ENCODE measurements around the gene SDSL.

SDSL gene, protein sequence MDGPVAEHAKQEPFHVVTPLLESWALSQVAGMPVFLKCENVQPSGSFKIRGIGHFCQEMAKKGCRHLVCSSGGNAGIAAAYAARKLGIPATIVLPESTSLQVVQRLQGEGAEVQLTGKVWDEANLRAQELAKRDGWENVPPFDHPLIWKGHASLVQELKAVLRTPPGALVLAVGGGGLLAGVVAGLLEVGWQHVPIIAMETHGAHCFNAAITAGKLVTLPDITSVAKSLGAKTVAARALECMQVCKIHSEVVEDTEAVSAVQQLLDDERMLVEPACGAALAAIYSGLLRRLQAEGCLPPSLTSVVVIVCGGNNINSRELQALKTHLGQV

DNA sequence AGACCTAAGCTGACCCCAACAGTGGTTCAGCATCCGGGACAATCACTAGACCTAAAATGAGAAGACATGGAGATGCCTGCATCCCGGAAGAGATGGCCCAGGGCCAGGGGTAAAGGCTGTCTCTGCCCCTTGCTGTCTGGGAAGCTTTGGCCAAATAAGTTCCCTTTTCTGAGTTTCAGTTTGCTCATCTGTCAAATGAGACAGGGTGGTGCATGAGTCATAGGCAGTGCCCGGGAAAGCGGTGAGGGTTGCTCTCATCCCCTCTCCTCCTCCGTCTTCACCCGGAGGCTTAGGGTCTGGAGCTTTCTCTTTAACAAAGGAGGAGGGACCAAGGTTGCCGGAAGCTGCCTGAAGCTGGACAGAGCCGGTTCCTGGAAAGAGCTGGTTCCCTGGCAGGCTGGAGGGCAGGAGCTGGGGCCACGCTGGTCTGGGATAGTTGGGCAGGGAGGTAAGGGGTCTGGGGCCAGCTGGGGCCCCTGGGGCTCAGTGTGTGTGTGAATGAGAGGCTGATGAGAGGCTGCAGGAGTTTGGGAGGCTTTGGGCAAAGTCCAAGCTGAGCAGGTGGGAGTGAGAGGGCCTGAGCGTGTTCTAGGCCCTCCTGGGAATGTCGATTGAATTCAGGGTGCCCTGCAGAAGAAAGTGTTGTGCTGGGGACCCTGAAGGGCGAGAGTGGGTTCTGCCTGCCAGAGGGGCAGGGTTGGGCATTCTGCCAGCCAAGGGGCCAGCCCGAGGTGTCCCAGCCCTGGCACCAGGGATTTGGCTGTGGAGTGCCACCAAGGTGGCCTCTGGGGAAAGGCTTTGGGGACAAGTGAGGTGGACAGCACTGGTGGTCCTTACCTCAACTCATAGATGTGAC lies at the start of gene SDSL:
SDSL (plus strand) TSS at position 351 of the 856 bp plus-strand sequence. CDS start 5,603 bp downstream, outside the sequence.
- DNase-seq = peak; percentile 28

DNA sequence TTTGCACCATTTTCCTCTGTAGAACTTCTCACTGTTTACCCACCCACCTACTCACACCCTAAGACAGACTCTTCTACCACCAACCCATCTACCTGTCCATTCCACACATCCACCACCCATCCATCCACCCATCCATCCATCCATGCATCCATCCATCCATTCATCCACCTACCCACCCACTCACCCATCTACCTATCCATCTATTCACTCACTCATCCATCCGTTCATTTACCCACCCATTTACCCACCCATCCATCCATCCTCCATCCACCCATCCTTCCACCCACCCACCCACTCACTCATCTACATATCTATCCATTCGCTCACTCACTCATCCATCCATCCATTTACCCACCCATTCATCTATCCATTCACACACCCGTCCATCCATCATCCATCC lies 48.7 kb upstream of the SDSL start:
- DNase-seq = no peak

DNA sequence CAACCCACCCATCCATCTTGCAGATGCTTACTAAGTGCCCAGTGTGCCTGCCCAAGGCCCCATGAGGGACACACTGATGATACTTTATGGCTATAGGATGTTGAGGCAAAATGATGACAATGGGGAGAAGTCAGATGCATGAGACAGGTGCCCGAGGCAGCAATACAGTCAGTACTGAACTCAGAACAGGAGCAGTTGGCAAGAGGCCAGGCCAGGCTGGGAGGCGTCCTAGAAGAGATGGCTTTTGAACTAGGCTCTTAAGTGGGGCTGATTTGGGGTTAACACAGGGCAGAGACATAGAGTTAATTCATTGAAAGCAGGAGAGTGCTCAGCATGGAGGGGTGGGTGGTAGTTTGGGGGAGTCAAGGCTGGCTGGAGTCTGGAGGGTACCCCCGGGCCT lies 48.2 kb upstream of the SDSL start:
- DNase-seq = no peak

DNA sequence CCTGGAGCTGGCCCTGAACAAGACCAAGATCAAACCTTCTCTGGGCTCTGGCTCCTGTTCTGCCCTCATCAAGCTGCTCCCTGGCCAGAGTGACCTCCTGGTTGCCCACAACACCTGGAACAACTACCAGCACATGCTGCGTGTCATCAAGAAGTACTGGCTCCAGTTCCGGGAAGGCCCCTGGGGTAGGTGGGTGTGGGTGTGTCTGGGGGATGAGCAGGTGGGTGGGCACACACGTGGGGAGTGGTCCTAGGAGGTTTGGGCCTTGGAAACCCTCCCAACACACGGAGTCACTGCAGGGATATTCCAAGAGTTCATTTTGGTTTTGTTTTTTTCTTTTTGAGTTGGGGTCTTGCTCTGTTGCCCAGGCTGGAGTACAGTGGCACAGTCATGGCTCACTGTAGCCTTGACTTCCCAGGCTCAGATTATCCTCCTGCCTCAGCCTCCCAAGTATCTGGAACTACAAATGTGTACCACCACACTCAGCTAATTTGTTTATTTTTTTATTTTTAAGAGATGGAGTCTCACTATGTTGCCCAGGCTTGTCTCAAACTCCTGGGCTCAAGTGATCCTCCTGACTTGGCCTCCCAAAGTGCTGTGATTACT lies 47.3 kb upstream of the SDSL start:
- no peak for DNase-seq

DNA sequence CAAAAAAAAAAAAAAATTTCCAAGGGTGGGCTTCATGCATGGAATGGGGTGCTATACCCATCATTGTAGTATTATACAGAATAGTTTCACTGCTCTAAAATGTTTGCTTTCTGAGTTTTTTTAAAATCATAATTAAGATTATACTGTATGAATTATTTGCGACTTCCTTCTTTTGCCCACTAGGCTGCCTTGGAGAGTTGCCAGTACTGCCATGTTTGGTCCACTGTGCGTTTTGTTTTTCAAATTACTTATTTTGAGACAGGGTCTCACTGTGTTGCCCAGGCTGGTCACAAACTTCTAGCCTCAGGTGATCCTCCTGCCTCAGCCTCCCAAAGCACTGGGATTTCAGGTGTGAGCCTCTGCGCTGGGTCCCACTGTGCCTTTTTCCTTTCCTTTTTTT lies 43.9 kb upstream of the SDSL start:
- DNase-seq = no peak

DNA sequence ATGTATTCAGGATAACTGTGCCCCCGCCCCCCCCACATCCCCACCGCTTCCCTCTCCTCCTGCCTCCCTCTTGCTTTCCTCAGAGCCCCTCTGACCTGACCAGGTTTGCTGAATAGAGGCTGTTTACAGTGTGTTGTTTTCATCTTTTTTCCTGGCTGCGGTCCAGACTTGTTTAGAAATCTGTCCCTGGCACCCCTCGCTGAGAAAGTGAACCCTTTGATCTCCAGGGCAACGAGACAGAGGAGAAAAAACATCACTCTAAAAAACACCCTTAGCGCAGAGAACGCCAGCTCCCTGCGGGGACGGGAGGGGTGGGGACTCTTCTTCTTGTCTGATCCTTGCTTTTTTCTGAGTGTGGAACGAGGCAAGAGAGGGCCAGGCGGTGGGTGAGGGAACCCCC lies 41.0 kb upstream of the SDSL start:
- DNase-seq = no peak

DNA sequence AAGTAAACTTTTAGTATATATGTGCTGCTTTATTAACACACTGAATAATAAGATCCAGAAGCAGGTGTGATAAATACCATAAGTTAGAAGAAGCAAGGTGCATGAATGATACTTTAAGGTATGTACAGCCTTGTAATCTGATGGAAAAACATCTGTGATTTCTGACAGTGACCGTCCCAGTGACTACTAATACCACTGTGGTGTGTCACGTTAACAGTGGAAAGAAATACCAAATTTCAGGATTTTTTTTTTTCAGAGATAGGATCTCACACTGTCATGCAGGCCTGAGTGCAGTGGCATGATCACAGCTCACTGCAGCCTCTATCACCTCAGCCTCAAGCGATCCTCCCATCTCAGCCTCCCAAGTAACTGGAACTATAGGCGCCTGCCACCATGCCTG lies 40.0 kb upstream of the SDSL start:
- no peak for DNase-seq

DNA sequence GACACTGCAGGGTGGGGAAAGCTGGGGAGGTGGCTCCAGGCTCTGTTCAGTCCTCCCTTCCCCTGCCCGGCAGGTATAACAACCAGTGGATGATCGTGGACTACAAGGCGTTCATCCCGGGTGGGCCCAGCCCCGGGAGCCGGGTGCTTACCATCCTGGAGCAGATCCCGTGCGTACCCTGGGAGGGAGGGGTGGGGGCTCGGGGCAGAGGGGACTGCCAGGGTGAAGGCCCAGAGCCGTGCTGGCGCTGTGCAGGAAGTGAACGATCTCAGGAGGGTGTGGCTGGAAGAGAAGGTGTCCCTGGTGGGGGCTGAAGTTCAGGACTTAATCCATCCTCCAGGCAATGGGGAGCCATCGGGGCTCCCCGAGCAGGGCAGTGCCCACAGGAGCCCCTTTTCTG lies 37.4 kb upstream of the SDSL start:
- no peak for DNase-seq

DNA sequence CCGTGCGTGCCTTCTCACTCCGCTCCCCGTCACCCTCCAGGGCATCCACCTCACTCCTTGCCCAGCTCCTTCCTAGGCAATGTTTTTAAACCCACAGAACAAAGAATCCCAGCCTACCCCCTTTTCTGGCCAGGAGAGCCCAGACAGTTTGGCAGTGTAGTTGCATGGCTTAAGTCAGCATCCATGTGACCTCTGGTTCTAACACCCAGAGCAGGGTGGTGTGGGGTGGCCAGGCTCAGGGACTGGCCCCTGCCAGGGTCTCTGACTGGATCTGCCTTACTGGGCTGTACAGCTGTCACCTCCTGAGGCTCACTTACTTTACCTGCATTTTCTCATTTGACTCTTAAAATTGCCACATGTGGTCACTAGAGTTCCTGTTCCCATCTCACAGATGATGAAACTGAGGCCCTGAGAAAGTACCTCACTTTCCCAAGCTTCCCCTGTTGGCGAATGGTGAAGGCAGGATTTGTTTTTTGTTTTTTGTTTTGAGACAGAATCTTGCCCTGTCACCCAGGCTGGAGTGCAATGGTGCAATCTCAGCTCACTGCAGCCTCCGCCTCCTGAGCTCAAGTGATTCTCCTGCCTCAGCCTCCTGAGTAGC lies 36.8 kb upstream of the SDSL start:
- DNase-seq = no peak

DNA sequence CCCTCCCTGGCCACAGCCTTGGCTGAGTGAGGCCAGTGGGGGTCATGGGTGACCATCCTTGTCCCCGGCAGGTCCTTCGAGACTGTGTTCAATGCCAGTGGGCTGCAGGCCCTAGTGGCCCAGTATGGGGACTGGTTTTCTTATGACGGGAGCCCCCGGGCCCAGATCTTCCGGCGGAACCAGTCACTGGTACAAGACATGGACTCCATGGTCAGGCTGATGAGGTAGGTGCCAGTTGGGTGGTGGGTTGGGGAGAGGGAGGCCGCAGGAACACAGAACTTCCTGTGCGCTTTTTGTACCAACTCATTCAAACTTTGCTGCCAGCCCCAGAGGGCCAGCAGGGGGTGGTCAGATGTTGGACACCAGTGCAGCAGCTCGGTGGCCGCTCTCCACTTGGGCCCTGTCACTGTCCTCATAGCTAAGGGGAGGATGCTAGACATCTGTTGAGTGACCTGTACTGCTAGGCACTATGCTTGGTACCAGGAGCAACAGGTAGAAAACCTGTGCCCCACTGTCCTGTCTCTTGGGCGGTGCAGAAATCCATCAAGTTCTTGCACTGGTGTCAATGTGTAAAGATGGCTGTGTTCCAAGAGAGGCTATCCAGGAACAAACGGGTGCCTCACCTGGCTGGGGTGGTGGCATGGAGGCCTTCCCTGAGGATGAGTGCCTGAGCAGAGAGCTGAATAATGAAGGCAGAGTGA lies 35.2 kb upstream of the SDSL start:
- DNase-seq = no peak

DNA sequence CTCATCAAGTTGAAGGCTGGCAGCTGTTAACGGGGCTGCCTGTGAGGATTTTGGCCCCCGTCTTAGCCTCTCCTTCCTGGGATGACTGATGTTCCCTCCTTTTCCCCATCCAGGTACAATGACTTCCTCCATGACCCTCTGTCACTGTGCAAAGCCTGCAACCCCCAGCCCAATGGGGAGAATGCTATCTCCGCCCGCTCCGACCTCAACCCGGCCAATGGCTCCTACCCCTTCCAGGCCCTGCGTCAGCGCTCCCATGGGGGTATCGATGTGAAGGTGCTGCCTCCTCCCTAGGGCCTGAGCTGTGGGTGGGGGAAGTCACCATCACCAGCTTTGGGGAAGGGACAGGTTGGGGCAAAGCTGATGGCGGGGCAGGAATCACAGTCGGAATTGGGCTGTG lies 34.5 kb upstream of the SDSL start:
- no peak for DNase-seq

DNA sequence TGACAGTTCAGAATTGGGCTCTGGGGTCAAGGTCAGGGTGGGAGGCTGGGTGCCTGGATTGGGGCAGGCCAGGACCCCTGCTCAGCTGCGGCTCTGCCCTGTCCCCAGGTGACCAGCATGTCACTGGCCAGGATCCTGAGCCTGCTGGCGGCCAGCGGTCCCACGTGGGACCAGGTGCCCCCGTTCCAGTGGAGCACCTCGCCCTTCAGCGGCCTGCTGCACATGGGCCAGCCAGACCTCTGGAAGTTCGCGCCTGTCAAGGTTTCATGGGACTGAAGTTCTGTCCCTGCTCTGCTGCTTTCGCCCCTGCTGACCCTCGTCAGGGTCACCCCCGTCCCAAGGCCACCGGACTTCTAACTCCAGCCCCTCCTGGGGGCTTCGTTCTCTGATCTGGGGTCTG lies 33.8 kb upstream of the SDSL start:
- no peak for DNase-seq

DNA sequence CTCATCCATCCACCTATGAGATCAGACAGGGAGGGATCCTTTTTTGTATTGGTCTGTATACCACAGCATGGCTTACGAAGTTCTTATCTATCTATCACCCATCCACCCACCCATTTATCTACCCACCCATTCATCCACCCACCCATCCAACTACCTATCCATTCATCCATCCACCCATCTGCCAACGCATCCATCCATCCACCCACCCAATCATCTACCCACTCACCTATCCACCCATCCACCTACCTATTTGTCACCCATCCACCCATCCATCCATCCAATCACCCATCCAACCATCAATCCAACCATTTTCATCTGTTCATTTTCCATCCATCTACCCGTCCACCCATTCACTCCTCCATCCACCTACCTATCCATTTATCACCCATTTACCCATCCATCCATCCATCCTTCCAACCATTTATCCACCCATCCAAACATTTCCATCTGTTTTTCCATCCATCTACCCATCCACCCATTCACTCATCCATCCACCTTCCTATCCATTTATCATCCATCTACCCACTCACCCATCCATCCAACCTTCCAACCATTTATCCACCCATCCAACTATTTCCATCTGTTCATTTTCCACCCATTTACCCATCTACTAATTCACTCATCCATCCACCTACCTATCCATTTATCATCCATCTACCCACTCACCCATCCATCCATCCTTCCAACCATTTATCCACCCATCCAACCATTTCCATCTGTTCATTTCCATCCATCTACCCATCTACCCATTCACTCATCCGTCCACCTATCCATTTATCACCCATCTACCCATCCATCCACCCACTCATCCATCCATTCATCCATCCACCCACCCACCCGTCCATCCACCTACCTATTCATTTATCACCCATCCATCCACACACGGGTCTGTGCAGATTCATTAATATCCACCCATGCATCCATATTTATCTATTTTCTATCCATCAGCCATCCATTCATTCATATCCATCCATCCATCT lies 31.8 kb upstream of the SDSL start:
- no peak for DNase-seq

DNA sequence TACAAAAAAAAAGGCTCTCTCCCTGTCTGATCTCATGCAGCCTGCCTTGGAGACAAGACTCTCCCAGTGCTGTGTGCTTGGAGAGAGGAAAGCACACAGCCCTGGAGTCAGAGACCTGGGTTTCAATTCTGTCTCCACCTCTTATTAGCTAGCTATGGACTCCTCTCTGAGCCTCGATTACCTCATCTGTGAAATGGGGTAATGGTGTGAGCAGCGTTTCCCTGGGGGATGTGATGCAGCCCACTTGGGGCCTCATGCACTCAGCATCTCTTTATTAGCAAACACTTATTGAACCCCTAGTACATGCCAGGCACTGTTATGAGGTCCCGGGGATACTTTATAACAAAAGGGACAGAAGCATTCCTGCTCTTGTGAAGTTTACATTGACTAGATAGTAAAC lies 31.0 kb upstream of the SDSL start:
- no peak for DNase-seq

DNA sequence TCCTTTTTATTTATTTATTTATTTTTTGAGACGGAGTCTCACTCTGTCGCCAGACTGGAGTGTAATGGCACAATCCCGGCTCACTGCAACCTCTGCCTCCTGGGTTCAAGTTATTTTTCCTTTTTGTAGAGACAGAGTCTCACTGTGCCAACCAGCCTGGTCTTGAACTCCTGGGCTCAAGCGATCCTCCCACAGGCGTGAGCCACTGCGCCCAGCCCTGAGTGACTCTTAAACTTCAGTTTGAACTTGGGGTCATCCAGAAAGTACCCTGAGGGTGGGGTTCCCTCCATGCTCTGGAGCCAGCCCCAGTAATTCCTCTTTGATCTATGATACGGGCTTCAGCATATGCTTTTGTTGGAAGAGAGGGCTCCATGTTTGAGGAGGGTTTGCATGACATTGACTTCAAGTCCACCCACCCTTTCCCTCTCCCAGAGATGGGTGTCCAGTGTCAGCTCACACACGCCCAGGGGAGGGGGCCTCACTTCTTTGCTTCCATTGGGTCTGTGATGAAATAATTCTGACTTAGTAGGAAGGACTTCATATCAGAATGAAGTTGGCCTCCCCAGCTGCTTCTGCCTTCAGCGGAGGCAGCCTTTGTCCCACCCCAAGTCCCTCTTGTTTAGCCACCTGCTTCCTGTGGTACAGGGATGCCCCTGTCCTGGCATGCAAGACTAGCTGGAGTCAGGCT lies 30.4 kb upstream of the SDSL start:
- DNase-seq = no peak

DNA sequence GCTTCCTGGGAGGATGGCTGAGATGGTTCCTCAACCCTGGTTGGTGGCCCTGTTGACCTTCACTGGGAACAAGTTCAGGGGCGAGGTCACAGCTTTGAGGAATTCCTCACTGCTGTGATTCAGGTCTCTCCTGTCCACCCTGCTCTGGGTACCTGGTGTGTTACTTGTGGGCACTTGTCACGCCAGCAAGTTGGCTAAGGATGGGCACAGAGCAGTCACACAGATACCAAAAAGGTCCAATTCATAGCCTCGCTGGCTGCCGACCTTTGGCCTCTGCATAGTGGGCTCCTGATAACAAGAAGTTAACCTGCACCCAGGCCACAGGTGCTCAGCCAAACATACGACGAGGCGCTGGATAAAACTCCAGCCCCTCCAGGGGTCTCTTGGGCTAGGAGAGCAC lies 29.7 kb upstream of the SDSL start:
- DNase-seq = no peak

DNA sequence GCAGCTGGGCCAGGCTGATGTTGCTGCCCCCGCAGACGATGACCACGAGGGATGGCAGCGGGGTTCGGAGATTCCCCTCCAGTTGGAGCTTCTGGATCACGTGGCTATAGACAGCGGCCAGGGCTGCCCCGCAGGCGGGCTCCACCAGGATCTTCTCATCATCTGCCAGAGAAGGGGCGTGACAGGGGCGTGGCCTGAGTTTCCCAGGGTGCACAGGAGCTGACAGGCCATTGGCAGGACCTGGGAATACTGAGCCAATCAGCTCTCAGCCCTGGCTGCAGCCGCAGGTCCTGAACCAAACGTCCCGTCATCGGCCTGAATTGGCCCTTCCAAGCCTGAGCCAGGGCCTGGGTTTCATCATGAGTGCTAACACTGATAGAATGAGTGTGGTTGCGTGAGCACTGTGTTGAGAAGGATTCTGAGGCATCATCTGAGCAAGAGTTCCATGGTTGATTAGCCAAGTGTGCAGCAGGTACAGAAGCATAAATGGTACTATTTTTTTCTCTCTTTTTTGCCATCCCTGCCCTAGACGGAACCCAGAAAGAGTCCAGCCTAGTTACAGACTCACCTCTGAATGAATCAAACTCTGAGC lies 29.1 kb upstream of the SDSL start:
- no peak for DNase-seq

DNA sequence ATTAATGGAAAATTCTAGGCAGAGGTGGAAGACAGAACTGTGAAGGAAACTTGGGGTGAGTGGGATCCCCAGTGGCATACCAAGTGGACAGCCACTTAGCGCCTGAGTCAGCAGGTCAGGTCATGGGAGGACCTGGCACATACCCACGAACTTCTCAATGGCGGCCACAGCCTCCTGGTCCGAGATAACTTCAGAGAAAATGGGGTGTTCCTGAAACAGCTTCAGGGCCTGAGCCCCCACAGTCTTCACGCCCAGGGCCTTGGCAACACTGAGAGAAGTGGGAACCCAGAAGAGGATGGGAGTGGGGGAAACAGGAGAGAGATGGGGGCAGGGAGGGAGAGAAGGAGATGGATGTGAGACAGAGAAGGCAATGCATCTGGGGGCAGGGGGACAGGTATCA lies 28.4 kb upstream of the SDSL start:
- DNase-seq = no peak

DNA sequence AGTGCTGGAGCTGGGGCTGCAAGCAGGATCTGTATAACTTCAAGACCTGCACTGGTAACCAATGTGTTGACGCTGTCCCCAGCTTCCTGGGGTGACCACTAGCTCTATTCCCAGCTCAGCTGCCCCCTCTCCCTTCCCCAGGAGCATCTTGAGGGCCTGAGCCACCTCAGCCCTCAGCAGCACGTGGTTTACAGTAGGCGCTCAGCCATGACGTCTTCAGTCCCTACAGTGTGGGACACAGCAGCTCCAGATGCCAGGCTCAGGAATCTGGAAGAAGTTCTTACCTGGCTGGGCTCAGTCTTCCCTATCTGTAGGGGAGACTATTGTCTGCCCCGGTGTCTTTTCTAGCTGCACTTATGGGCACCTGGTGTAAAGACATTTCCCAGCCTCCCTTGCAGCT lies 27.1 kb upstream of the SDSL start:
- no peak for DNase-seq

DNA sequence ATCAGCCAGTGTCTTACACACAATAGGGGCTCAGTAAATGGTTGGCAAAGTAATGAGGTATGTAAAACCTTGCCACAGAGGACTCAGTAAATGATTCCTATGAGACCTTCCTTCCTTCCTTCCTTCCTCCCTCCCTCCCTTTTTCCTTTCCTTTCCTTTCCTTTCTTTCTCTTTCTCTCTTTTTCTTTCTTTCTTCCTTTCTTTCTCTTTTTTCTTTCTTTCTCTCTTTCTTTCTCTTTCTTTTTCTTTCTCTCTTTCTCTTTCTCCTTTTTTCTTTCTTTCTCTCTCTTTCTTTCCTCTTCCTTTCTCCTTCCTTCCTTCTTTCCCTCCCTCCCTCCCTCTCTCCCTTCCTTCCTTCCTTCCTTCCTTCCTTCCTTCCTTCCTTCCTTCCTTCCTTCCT lies 26.0 kb upstream of the SDSL start:
- DNase-seq = no peak
